Stomach (tissue), 9 donors: ENCODE results near the gene TRIP13. TPM values are rescaled to one million over a fixed set of nuclear protein-coding genes. Genes with fewer than 3 reads are reported as not detected.

ENCODE experiments used
- DNase-seq, 2 donors: peaks; one replicate each; pipeline versions ENCODE4 v3.0.0 to v3.0.0-alpha.2; 2013 to 2019
- H3K27ac ChIP-seq, 5 donors: fragments of 200-600 bp in 4 of 5; sonication (generic) in 4 of 5; one replicate each; pipeline ENCODE4 v1.5.1; 2013 to 2019; ENCODE audit warnings: mild to moderate bottlenecking in 1 of 5, moderate library complexity in 1 of 5
- H3K27me3 ChIP-seq, 3 donors: fragments of 200-600 bp; sonication (generic); one replicate each; pipeline ENCODE4 v1.5.1; 2017 to 2019; ENCODE audit warnings: mixed run types in 1 of 3
- H3K36me3 ChIP-seq, 4 donors: fragments of 200-600 bp; sonication (generic); 1 replicate in 3 of 4; 2 replicates in 1 of 4; pipeline ENCODE4 v1.5.1; 2016 to 2019
- H3K4me1 ChIP-seq, 4 donors: fragments of 200-600 bp; sonication (generic); one replicate each; pipeline ENCODE4 v1.5.1; 2016 to 2019
- H3K4me3 ChIP-seq, 4 donors: fragments of 200-600 bp; sonication (generic) in 3 of 4; one replicate each; pipeline ENCODE4 v1.5.1; 2016 to 2019; ENCODE audit warnings: mild to moderate bottlenecking in 1 of 4
- H3K9me3 ChIP-seq, 4 donors: fragments of 200-600 bp; sonication (generic); one replicate each; pipeline ENCODE4 v1.5.1; 2016 to 2019
- EP300 ChIP-seq: sonication (generic); formaldehyde crosslinking; IDR thresholded peaks from one replicate; pipeline ENCODE4 v1.6.1; 2017; ENCODE audit warnings: antibody characterized with exemption
- POLR2A ChIP-seq, 4 donors: fragments of 450-650 bp; IDR thresholded peaks; one replicate each; pipeline ENCODE4 v1.6.1; 2016; ENCODE audit warnings: antibody characterized with exemption in 4 of 4, control low read depth in 2 of 4, mild to moderate bottlenecking in 1 of 4, moderate library complexity in 1 of 4
- POLR2AphosphoS5 ChIP-seq, 3 donors: sonication (generic); formaldehyde crosslinking; IDR thresholded peaks; one replicate each; pipeline ENCODE4 v1.6.1; 2016; ENCODE audit warnings: antibody characterized with exemption in 3 of 3
- WGBS, 5 donors: extraction: QIAGEN DNeasy Blood & Tissue Kit in 3 of 5; methylation state at CpG; one replicate each; pipeline versions ENCODE4 v1.1.5 to v1.1.7; 2013 to 2018; 5-methylcytosine and 5-hydroxymethylcytosine counted together
- intact Hi-C: fragments of 100-400 bp; cut with DNase I; formaldehyde crosslinking; loops from one replicate; pipeline ENCODE4 v1.15.1; 2023; ENCODE audit warnings: low total_unique reads
- polyA plus RNA-seq, 3 donors: library from polyadenylated mRNA; stranded (reverse); fragments of 200-250 nt; gene quantifications; one replicate each; pipeline ENCODE4 v1.2.3, GENCODE V29; 2013
- total RNA-seq, 5 donors: library from RNA; depleted of rRNA; stranded (reverse); fragments of >200 nt; gene quantifications; one replicate each; pipeline versions ENCODE4 v1.1.0 to v1.2.3, GENCODE V29; 2014 to 2016
- TF ChIP-seq, protein P1 (sequence below), 7 experiments: fragments of 450-650 bp in 4 of 7; fragments of 200-600 bp in 3 of 7; sonication (generic) in 3 of 7; IDR thresholded peaks; one replicate each; pipeline ENCODE4 v1.5.1; 2016 to 2019; ENCODE audit warnings: antibody characterized with exemption in 7 of 7, control low read depth in 2 of 7, mild to moderate bottlenecking in 1 of 7
- donor health status: healthy with polysubstance abuse.
- donor health status: Bipolar disorder and iron deficiency.
- donor health status: healthy.

TRIP13 gene
- total and polyA plus RNA-seq, 8 donors, result 0.58 to 10.4 (median 3.5) TPM; not detected in 1

GRCh38 chr5:871596-872298 is 20.9 kb upstream of the TRIP13 start:
- Histone ChIP-seq H3K9me3 (no peaks in the 10 kb centered on the region), H3K4me3 (no peak overlapping the region), H3K27me3 (no peaks in the 10 kb centered on the region), H3K27ac (no peak overlapping the region), H3K4me1 (peaks cover 0 to 10% (median 0%) of the 10 kb centered on the region in 4 donors), H3K36me3 (peaks cover 64 to 100% (median 100%) of the 10 kb centered on the region in 4 donors)
- DNase-seq, result no peak
- intact Hi-C loops, result no loop called here
- 92 to 96% (median 96%) methylated on average over 29 of the region's 29 CpGs for WGBS, 5 donors
- TF ChIP-seq POLR2A (IDR thresholded peaks at IDR 0.05) (no peak), POLR2AphosphoS5 (IDR thresholded peaks at IDR 0.05) (no peak), EP300 (no peak)
- TF ChIP-seq, protein P1, sequence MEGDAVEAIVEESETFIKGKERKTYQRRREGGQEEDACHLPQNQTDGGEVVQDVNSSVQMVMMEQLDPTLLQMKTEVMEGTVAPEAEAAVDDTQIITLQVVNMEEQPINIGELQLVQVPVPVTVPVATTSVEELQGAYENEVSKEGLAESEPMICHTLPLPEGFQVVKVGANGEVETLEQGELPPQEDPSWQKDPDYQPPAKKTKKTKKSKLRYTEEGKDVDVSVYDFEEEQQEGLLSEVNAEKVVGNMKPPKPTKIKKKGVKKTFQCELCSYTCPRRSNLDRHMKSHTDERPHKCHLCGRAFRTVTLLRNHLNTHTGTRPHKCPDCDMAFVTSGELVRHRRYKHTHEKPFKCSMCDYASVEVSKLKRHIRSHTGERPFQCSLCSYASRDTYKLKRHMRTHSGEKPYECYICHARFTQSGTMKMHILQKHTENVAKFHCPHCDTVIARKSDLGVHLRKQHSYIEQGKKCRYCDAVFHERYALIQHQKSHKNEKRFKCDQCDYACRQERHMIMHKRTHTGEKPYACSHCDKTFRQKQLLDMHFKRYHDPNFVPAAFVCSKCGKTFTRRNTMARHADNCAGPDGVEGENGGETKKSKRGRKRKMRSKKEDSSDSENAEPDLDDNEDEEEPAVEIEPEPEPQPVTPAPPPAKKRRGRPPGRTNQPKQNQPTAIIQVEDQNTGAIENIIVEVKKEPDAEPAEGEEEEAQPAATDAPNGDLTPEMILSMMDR (IDR thresholded peaks at IDR 0.05), result no peak

DNA sequence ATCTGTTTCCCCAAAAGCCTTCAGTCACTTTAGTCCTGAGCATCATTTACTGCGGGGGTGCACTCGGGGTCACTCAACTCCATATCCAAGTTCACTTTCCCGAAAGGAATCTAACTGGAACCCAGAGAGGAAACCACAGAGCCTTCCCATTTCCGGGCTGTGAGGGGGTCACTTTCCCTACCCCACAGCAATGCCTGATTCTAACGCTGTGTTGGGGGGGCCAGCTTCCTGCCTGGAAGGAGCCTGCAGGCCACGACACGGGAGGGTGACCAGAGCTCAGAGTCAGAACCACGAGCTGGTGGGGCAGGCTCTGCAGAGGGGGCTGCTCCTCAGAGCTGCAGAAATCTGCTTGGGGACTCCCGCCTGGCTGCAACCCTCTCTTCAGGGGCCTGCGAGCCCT is 20.4 kb upstream of the TRIP13 start:
- Histone ChIP-seq H3K9me3 (no peaks in the 10 kb centered on the region), H3K36me3 (peaks cover 64 to 100% (median 100%) of the 10 kb centered on the region in 4 donors), H3K4me3 (no peak overlapping the region), H3K4me1 (peaks cover 0 to 10% (median 0%) of the 10 kb centered on the region in 4 donors), H3K27ac (no peak overlapping the region), H3K27me3 (no peaks in the 10 kb centered on the region)
- WGBS, 5 donors, result 79 to 90% (median 85%) methylated on average over 10 of the region's 10 CpGs
- DNase-seq, result no peak
- TF ChIP-seq, protein P1 (IDR thresholded peaks at IDR 0.05), result no peak
- TF ChIP-seq POLR2AphosphoS5 (IDR thresholded peaks at IDR 0.05), result no peak
- TF ChIP-seq EP300, result no peak
- TF ChIP-seq POLR2A (IDR thresholded peaks at IDR 0.05), result no peak
- intact Hi-C loops, result no loop called here

DNA sequence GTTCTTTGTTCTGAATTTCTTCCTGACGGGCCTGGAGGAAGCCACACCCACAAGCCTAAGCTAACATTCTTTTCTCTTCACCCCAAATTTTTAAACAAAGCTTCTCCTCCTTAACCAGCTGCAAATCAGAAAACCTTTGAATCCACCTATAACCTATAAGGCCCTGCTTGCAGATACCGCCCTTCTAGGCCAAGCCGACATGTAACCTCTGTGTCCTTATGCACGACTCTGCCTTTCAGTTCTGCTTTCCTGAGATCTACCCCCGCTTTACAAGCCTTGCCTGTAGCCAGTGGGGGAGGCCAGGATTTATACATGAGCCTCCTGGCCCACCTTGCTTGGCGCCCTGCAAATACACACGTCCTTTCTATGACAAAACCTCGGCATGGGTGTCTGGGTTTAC is 19.4 kb upstream of the TRIP13 start:
- intact Hi-C loops, result no loop called here
- H3K9me3 ChIP-seq, result no peaks in the 10 kb centered on the region
- peaks cover 0 to 10% (median 0%) of the 10 kb centered on the region in 4 donors for H3K4me1 ChIP-seq
- no peak for DNase-seq
- TF ChIP-seq POLR2AphosphoS5 (IDR thresholded peaks at IDR 0.05), result no peak
- TF ChIP-seq, protein P1 (IDR thresholded peaks at IDR 0.05), result no peak
- no peak for TF ChIP-seq EP300
- TF ChIP-seq POLR2A (IDR thresholded peaks at IDR 0.05), result no peak
- no peaks in the 10 kb centered on the region for H3K27me3 ChIP-seq
- H3K27ac ChIP-seq, result no peak overlapping the region
- H3K4me3 ChIP-seq, result no peak overlapping the region
- WGBS, 5 donors, result 61 to 72% (median 64%) methylated on average over 8 of the region's 8 CpGs
- H3K36me3 ChIP-seq, result peaks cover 64 to 100% (median 100%) of the 10 kb centered on the region in 4 donors

GRCh38 chr5:875931-876330 is 16.8 kb upstream of the TRIP13 start:
- H3K27me3 ChIP-seq, result no peaks in the 10 kb centered on the region
- no peak overlapping the region for H3K27ac ChIP-seq
- WGBS, 5 donors, result 92 to 97% (median 95%) methylated on average over 20 to 24 of the region's 24 CpGs
- no peak overlapping the region for H3K4me3 ChIP-seq
- no peaks in the 10 kb centered on the region for H3K9me3 ChIP-seq
- intact Hi-C loops, result no loop called here
- no peak for DNase-seq
- no peak for TF ChIP-seq POLR2AphosphoS5 (IDR thresholded peaks at IDR 0.05)
- no peak for TF ChIP-seq EP300
- TF ChIP-seq, protein P1 (IDR thresholded peaks at IDR 0.05), result no peak
- no peak for TF ChIP-seq POLR2A (IDR thresholded peaks at IDR 0.05)
- H3K4me1 ChIP-seq, result peaks cover 0 to 10% (median 0%) of the 10 kb centered on the region in 4 donors
- H3K36me3 ChIP-seq, result peaks cover 40 to 82% (median 81%) of the 10 kb centered on the region in 4 donors
